GM23338 (cell line): Measurements from ENCODE around the gene ADAMTS17. TPM values are rescaled to one million over a fixed set of nuclear protein-coding genes. Genes with fewer than 3 reads are reported as not detected.

Experiments used
- ATAC-seq: fragments of 200-7000 bp; cut with Tn5 transposase; 3 replicates; pipeline ENCODE4 v1.9.1; 2020
- DNase-seq: peaks from one replicate; pipeline ENCODE4 v3.0.0-alpha.2; 2015; ENCODE audit warnings: low spot score
- H2AFZ ChIP-seq: fragments of 200-600 bp; sonication (generic); 2 replicates; pipeline ENCODE4 v1.8.0; 2016; ENCODE audit warnings: antibody characterized with exemption, mild to moderate bottlenecking, moderate library complexity
- H3F3A ChIP-seq: fragments of 200-600 bp; sonication (generic); replicated peaks from 2 replicates; pipeline ENCODE4 v1.8.0; 2017; ENCODE audit warnings: antibody characterized with exemption, mixed run types, low read depth
- H3K27ac ChIP-seq: fragments of 200-600 bp; sonication (generic); 2 replicates; pipeline ENCODE4 v1.6.1; 2016; ENCODE audit warnings: low read depth
- H3K27me3 ChIP-seq: fragments of 200-600 bp; sonication (generic); 2 replicates; pipeline ENCODE4 v1.8.0; 2016; ENCODE audit warnings: mild to moderate bottlenecking, mixed run types, moderate library complexity; ENCODE audit not compliant: insufficient read depth
- H3K36me3 ChIP-seq: fragments of 200-600 bp; sonication (generic); 2 replicates; pipeline ENCODE4 v1.8.0; 2016; ENCODE audit warnings: mild to moderate bottlenecking; ENCODE audit not compliant: insufficient read depth
- H3K4me1 ChIP-seq: fragments of 200-600 bp; sonication (generic); 2 replicates; pipeline ENCODE4 v1.8.0; 2016; ENCODE audit warnings: mild to moderate bottlenecking, moderate library complexity; ENCODE audit not compliant: insufficient read depth
- H3K4me2 ChIP-seq: fragments of 200-600 bp; sonication (generic); 2 replicates; pipeline ENCODE4 v1.7.1; 2017; ENCODE audit warnings: mixed run types
- H3K4me3 ChIP-seq: fragments of 200-600 bp; sonication (generic); 2 replicates; pipeline ENCODE4 v1.6.1; 2016; ENCODE audit warnings: mixed run types
- H3K79me2 ChIP-seq: fragments of 200-600 bp; sonication (generic); replicated peaks from 2 replicates; pipeline ENCODE4 v1.8.0; 2017; ENCODE audit warnings: mild to moderate bottlenecking; ENCODE audit not compliant: insufficient read depth
- H3K9me2 ChIP-seq: fragments of 200-600 bp; sonication (generic); 2 replicates; pipeline ENCODE4 v1.8.0; 2017; ENCODE audit not compliant: insufficient read depth
- H4K20me1 ChIP-seq: fragments of 200-600 bp; sonication (generic); replicated peaks from 2 replicates; pipeline ENCODE4 v1.8.0; 2017; ENCODE audit warnings: mild to moderate bottlenecking; ENCODE audit not compliant: insufficient read depth
- H3K27ac Mint-ChIP-seq: 2 replicates; pipeline ENCODE4 v1.8.0; 2020; ENCODE audit warnings: inconsistent platforms, mild to moderate bottlenecking, moderate library complexity, mixed read lengths
- H3K27me3 Mint-ChIP-seq: 3 replicates; pipeline ENCODE4 v1.8.0; 2022; ENCODE audit warnings: low read depth, mild to moderate bottlenecking, moderate library complexity, mixed read lengths, inconsistent platforms; ENCODE audit not compliant: insufficient read depth, poor library complexity
- H3K36me3 Mint-ChIP-seq: 3 replicates; pipeline ENCODE4 v1.8.0; 2021; ENCODE audit warnings: low read depth, mild to moderate bottlenecking, inconsistent platforms, moderate library complexity, mixed read lengths
- H3K4me1 Mint-ChIP-seq: 3 replicates; pipeline ENCODE4 v1.8.0; 2020; ENCODE audit warnings: mild to moderate bottlenecking, inconsistent platforms, mixed read lengths
- H3K4me3 Mint-ChIP-seq: 3 replicates; pipeline ENCODE4 v1.8.0; 2021; ENCODE audit warnings: moderate library complexity, mild to moderate bottlenecking, inconsistent platforms, mixed read lengths
- H3K9me3 Mint-ChIP-seq: 3 replicates; pipeline ENCODE4 v1.8.0; 2020; ENCODE audit warnings: moderate library complexity, mild to moderate bottlenecking, inconsistent platforms, mixed read lengths
- CREB1 ChIP-seq: fragments of 250-450 bp; sonication (Bioruptor Pico); IDR thresholded peaks from 2 replicates; pipeline ENCODE4 v1.5.0; 2020; ENCODE audit warnings: low read depth, mild to moderate bottlenecking, moderate library complexity
- EZH2 ChIP-seq: fragments of 200-600 bp; sonication (generic); IDR thresholded peaks from one replicate; pipeline ENCODE4 v1.8.0; 2017; ENCODE audit warnings: antibody characterized with exemption, mild to moderate bottlenecking, low read depth; ENCODE audit not compliant: unreplicated experiment
- EZH2phosphoT487 ChIP-seq: fragments of 200-600 bp; sonication (generic); IDR thresholded peaks from one replicate; pipeline ENCODE4 v1.8.1; 2018; ENCODE audit warnings: antibody characterized with exemption; ENCODE audit not compliant: unreplicated experiment
- JUNB ChIP-seq: IDR thresholded peaks from one replicate; pipeline ENCODE4 v1.6.1; 2016; ENCODE audit warnings: antibody characterized with exemption; ENCODE audit not compliant: unreplicated experiment
- NANOG ChIP-seq: IDR thresholded peaks from 2 replicates; pipeline ENCODE4 v1.6.1; 2016; ENCODE audit warnings: antibody characterized with exemption, borderline replicate concordance
- POLR2AphosphoS5 ChIP-seq: IDR thresholded peaks from 2 replicates; pipeline ENCODE4 v1.6.1; 2016; ENCODE audit warnings: antibody characterized with exemption, low read depth
- STAT1 ChIP-seq: IDR thresholded peaks from one replicate; pipeline ENCODE4 v1.6.1; 2016; ENCODE audit warnings: antibody characterized with exemption; ENCODE audit not compliant: unreplicated experiment
- ZNF114 ChIP-seq: fragments of 250-450 bp; sonication (Bioruptor Pico); IDR thresholded peaks from 2 replicates; pipeline ENCODE4 v1.5.0; 2020; ENCODE audit warnings: mild to moderate bottlenecking, moderate library complexity
- ZNF331 ChIP-seq: fragments of 250-450 bp; sonication (Bioruptor Pico); IDR thresholded peaks from 2 replicates; pipeline ENCODE4 v1.5.0; 2020; ENCODE audit warnings: low read depth, mild to moderate bottlenecking, moderate library complexity
- polyA plus RNA-seq: library from polyadenylated mRNA; unstranded; fragments of >200 nt; fragmentation: Nextera tagmentation; extraction: Ambion mirVana; gene quantifications from 2 replicates; pipeline ENCODE4 v1.2.1, GENCODE V29; 2016
- total RNA-seq: library from RNA; depleted of rRNA; stranded (reverse); fragments of >200 nt; shearing (Covaris generic); gene quantifications from 2 replicates; pipeline ENCODE4 v1.2.3, GENCODE V29; 2014
- TF ChIP-seq, protein P1 (sequence below): IDR thresholded peaks from 2 replicates; pipeline ENCODE4 v1.6.1; 2016; ENCODE audit warnings: antibody characterized with exemption
- TF ChIP-seq, protein P2 (sequence below), 2 experiments: fragments of 200-600 bp in 1 of 2; sonication (generic) in 1 of 2; conservative IDR thresholded peaks; 2 replicates each; pipeline versions ENCODE4 v1.5.1 to v1.6.1; 2016 to 2017; ENCODE audit warnings: antibody characterized with exemption in 2 of 2, low read depth in 2 of 2, mild to moderate bottlenecking in 2 of 2, moderate library complexity in 1 of 2
- TF ChIP-seq, protein P3 (sequence below): IDR thresholded peaks from one replicate; pipeline ENCODE4 v1.6.1; 2018; ENCODE audit warnings: antibody characterized with exemption; ENCODE audit not compliant: unreplicated experiment
- TF ChIP-seq, protein P4 (sequence below): fragments of 250-450 bp; sonication (Bioruptor Pico); IDR thresholded peaks from 2 replicates; pipeline ENCODE4 v1.5.0; 2020; ENCODE audit warnings: mild to moderate bottlenecking, moderate library complexity

The ADAMTS17 gene
- total and polyA plus RNA-seq, 2 experiments from 2014 or later, result 0.60 to 3.8 TPM

DNA sequence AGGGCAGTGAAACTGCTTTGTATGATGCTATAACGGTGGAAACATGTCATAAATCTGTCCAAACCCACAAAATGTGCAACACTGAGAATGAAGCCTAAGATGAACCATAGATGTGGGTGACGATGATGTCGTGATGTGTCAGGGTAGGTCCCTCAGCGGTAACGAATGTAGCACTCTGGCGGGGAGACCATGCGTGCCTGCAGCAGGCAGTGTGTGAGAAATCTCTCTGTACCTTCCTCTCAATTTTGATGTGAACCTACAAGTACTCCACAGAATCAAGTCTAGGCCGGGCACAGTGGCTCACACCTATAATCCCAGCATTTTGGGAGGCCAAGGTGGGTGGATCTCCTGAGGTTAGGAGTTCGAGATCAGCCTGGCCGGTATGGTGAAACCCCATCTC, 340.4 kb downstream of the ADAMTS17 start:
- Histone ChIP-seq H3F3A (no peaks in the 10 kb centered on the region), H3K79me2 (no peaks in the 10 kb centered on the region), H4K20me1 (no peaks in the 10 kb centered on the region), H3K27me3 (no peaks in the 10 kb centered on the region), H3K36me3 (no peaks in the 10 kb centered on the region), H2AFZ (no peak overlapping the region), H3K9me2 (no peaks in the 10 kb centered on the region), H3K4me1 (peaks cover 2% of the 10 kb centered on the region), H3K27ac (no peak overlapping the region), H3K4me2 (no peak overlapping the region), H3K4me3 (no peak overlapping the region)
- Mint-ChIP-seq H3K9me3 (no peaks in the 10 kb centered on the region), H3K27me3 (peaks cover 8% of the 10 kb centered on the region), H3K27ac (no peak overlapping the region), H3K4me1 (peaks cover 14% of the 10 kb centered on the region), H3K36me3 (no peaks in the 10 kb centered on the region), H3K4me3 (no peak overlapping the region)
- ATAC-seq, result no peak
- no peak for DNase-seq
- TF ChIP-seq, protein P1, sequence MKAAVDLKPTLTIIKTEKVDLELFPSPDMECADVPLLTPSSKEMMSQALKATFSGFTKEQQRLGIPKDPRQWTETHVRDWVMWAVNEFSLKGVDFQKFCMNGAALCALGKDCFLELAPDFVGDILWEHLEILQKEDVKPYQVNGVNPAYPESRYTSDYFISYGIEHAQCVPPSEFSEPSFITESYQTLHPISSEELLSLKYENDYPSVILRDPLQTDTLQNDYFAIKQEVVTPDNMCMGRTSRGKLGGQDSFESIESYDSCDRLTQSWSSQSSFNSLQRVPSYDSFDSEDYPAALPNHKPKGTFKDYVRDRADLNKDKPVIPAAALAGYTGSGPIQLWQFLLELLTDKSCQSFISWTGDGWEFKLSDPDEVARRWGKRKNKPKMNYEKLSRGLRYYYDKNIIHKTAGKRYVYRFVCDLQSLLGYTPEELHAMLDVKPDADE, result no peak
- no peak for TF ChIP-seq POLR2AphosphoS5
- TF ChIP-seq JUNB, result no peak
- no peak for TF ChIP-seq EZH2phosphoT487
- TF ChIP-seq, protein P2, sequence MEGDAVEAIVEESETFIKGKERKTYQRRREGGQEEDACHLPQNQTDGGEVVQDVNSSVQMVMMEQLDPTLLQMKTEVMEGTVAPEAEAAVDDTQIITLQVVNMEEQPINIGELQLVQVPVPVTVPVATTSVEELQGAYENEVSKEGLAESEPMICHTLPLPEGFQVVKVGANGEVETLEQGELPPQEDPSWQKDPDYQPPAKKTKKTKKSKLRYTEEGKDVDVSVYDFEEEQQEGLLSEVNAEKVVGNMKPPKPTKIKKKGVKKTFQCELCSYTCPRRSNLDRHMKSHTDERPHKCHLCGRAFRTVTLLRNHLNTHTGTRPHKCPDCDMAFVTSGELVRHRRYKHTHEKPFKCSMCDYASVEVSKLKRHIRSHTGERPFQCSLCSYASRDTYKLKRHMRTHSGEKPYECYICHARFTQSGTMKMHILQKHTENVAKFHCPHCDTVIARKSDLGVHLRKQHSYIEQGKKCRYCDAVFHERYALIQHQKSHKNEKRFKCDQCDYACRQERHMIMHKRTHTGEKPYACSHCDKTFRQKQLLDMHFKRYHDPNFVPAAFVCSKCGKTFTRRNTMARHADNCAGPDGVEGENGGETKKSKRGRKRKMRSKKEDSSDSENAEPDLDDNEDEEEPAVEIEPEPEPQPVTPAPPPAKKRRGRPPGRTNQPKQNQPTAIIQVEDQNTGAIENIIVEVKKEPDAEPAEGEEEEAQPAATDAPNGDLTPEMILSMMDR (conservative IDR thresholded peaks at IDR 0.05; ENCODE audit: low read depth in 2 of 2), result no peak
- no peak for TF ChIP-seq EZH2
- no peak for TF ChIP-seq ZNF331 (CRISPR knock-in tag)
- TF ChIP-seq NANOG, result no peak
- TF ChIP-seq CREB1 (CRISPR knock-in tag), result no peak
- TF ChIP-seq, protein P3, sequence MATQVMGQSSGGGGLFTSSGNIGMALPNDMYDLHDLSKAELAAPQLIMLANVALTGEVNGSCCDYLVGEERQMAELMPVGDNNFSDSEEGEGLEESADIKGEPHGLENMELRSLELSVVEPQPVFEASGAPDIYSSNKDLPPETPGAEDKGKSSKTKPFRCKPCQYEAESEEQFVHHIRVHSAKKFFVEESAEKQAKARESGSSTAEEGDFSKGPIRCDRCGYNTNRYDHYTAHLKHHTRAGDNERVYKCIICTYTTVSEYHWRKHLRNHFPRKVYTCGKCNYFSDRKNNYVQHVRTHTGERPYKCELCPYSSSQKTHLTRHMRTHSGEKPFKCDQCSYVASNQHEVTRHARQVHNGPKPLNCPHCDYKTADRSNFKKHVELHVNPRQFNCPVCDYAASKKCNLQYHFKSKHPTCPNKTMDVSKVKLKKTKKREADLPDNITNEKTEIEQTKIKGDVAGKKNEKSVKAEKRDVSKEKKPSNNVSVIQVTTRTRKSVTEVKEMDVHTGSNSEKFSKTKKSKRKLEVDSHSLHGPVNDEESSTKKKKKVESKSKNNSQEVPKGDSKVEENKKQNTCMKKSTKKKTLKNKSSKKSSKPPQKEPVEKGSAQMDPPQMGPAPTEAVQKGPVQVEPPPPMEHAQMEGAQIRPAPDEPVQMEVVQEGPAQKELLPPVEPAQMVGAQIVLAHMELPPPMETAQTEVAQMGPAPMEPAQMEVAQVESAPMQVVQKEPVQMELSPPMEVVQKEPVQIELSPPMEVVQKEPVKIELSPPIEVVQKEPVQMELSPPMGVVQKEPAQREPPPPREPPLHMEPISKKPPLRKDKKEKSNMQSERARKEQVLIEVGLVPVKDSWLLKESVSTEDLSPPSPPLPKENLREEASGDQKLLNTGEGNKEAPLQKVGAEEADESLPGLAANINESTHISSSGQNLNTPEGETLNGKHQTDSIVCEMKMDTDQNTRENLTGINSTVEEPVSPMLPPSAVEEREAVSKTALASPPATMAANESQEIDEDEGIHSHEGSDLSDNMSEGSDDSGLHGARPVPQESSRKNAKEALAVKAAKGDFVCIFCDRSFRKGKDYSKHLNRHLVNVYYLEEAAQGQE, result no peak
- TF ChIP-seq ZNF114 (CRISPR knock-in tag), result no peak
- TF ChIP-seq, protein P4, sequence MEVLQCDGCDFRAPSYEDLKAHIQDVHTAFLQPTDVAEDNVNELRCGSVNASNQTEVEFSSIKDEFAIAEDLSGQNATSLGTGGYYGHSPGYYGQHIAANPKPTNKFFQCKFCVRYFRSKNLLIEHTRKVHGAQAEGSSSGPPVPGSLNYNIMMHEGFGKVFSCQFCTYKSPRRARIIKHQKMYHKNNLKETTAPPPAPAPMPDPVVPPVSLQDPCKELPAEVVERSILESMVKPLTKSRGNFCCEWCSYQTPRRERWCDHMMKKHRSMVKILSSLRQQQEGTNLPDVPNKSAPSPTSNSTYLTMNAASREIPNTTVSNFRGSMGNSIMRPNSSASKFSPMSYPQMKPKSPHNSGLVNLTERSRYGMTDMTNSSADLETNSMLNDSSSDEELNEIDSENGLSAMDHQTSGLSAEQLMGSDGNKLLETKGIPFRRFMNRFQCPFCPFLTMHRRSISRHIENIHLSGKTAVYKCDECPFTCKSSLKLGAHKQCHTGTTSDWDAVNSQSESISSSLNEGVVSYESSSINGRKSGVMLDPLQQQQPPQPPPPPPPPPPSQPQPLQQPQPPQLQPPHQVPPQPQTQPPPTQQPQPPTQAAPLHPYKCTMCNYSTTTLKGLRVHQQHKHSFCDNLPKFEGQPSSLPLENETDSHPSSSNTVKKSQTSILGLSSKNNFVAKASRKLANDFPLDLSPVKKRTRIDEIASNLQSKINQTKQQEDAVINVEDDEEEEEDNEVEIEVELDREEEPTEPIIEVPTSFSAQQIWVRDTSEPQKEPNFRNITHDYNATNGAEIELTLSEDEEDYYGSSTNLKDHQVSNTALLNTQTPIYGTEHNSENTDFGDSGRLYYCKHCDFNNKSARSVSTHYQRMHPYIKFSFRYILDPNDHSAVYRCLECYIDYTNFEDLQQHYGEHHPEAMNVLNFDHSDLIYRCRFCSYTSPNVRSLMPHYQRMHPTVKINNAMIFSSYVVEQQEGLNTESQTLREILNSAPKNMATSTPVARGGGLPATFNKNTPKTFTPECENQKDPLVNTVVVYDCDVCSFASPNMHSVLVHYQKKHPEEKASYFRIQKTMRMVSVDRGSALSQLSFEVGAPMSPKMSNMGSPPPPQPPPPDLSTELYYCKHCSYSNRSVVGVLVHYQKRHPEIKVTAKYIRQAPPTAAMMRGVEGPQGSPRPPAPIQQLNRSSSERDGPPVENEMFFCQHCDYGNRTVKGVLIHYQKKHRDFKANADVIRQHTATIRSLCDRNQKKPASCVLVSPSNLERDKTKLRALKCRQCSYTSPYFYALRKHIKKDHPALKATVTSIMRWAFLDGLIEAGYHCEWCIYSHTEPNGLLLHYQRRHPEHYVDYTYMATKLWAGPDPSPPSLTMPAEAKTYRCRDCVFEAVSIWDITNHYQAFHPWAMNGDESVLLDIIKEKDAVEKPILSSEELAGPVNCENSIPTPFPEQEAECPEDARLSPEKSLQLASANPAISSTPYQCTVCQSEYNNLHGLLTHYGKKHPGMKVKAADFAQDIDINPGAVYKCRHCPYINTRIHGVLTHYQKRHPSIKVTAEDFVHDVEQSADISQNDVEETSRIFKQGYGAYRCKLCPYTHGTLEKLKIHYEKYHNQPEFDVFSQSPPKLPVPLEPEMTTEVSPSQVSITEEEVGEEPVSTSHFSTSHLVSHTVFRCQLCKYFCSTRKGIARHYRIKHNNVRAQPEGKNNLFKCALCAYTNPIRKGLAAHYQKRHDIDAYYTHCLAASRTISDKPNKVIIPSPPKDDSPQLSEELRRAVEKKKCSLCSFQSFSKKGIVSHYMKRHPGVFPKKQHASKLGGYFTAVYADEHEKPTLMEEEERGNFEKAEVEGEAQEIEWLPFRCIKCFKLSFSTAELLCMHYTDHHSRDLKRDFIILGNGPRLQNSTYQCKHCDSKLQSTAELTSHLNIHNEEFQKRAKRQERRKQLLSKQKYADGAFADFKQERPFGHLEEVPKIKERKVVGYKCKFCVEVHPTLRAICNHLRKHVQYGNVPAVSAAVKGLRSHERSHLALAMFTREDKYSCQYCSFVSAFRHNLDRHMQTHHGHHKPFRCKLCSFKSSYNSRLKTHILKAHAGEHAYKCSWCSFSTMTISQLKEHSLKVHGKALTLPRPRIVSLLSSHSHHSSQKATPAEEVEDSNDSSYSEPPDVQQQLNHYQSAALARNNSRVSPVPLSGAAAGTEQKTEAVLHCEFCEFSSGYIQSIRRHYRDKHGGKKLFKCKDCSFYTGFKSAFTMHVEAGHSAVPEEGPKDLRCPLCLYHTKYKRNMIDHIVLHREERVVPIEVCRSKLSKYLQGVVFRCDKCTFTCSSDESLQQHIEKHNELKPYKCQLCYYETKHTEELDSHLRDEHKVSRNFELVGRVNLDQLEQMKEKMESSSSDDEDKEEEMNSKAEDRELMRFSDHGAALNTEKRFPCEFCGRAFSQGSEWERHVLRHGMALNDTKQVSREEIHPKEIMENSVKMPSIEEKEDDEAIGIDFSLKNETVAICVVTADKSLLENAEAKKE (CRISPR knock-in tag), result no peak
- no peak for TF ChIP-seq STAT1
